Kidney epithelial cell (primary cell): ENCODE data around the gene GPR55. TPM values are rescaled to one million over a fixed set of nuclear protein-coding genes. Genes with fewer than 3 reads are reported as not detected.

Experiments
- DNase-seq: peaks from one replicate; pipeline ENCODE4 v3.0.0-alpha.2; 2010; ENCODE audit warnings: low read depth
- H3K27me3 ChIP-seq: 2 replicates; pipeline ENCODE4 v1.6.0; 2011; ENCODE audit warnings: low read length; ENCODE audit not compliant: control insufficient read depth, insufficient read depth
- H3K36me3 ChIP-seq: 2 replicates; pipeline ENCODE4 v1.5.1; 2011; ENCODE audit warnings: low read length; ENCODE audit not compliant: control insufficient read depth, insufficient read depth
- H3K4me3 ChIP-seq: 2 replicates; pipeline ENCODE4 v1.5.1; 2011; ENCODE audit warnings: low read depth, mild to moderate bottlenecking, control low read depth, low read length
- CTCF ChIP-seq: IDR thresholded peaks from 2 replicates; pipeline ENCODE4 v1.5.1; 2011; ENCODE audit warnings: mild to moderate bottlenecking, moderate library complexity, low read length, control low read depth, inconsistent platforms; ENCODE audit not compliant: insufficient read depth, poor library complexity, severe bottlenecking
- total RNA-seq: library from RNA; depleted of rRNA; stranded (reverse); fragments of >200 nt; gene quantifications from 2 replicates; pipeline ENCODE4 v1.2.3, GENCODE V29; 2015

GPR55 gene
- total RNA-seq, 1 donor from 2014 or later = not detected

- H3K4me3 ChIP-seq = no peak overlapping the region
- DNase-seq = no peak
- no peak for TF ChIP-seq CTCF
Measured at GRCh38 chr2:230903231-230904150, 21.6 kb downstream of the GPR55 start.

GRCh38 chr2:230902180-230902899 lies 22.7 kb downstream of the GPR55 start:
- no peak for DNase-seq
- no peaks in the 10 kb centered on the region for H3K36me3 ChIP-seq
- TF ChIP-seq CTCF = peak; percentile 94
- peaks cover 22% of the 10 kb centered on the region for H3K27me3 ChIP-seq
- H3K4me3 ChIP-seq = no peak overlapping the region

More at GRCh38 chr2:230903231-230904150, 21.6 kb downstream of the GPR55 start:
- Histone ChIP-seq H3K27me3 (peaks cover 18% of the 10 kb centered on the region), H3K36me3 (no peaks in the 10 kb centered on the region)

GRCh38 chr2:230901006-230901405 lies 24.0 kb downstream of the GPR55 start:
- Histone ChIP-seq H3K36me3 (no peaks in the 10 kb centered on the region), H3K27me3 (peaks cover 26% of the 10 kb centered on the region), H3K4me3 (no peak overlapping the region)
- TF ChIP-seq CTCF = no peak
- DNase-seq = no peak

GRCh38 chr2:230900336-230900995 lies 24.6 kb downstream of the GPR55 start:
- Histone ChIP-seq H3K27me3 (peaks cover 26% of the 10 kb centered on the region), H3K36me3 (no peaks in the 10 kb centered on the region), H3K4me3 (no peak overlapping the region)
- DNase-seq = no peak
- no peak for TF ChIP-seq CTCF

- Histone ChIP-seq H3K27me3 (peaks cover 26% of the 10 kb centered on the region), H3K4me3 (no peak overlapping the region), H3K36me3 (no peaks in the 10 kb centered on the region)
- no peak for TF ChIP-seq CTCF
- DNase-seq = no peak
Measured at GRCh38 chr2:230899786-230900185, 25.3 kb downstream of the GPR55 start.
